ENCODE data around the gene HIF3A.

DNA sequence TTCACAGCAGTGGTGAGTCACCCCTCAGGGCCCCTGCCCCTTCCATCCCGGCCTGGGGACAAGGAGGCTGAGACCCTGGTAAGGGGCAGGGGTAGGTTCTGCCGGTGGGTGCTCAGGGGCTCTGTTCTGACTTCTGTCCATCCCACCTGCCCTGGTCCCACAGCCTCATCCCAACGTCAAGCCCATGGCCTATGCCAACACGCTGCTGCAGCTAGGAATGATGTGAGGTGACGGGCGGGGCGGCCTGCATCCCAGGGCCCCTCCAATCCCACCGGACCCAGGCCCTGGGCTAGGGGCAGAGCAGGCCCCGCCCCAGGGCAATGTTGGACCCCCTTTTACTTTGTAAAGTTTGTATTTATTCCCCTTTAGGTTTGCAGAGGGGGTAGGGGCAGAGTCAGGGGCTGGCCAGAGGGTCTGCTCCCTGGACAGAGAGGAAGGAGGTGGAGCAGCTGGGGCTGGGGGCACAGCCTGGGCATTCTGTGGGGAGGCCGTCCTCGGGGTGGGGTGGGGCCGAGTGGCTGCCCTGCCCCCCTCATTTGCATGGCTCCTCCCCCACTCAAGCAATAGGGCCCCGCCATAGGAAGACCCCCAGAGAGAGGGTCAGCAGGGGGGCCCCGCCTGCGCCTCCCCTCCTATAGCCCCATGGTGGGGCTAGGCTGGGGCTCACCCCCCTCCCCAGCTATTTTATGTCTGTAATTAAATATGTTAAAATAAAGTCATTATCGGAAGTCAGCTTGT lies 93.4 kb downstream of the HIF3A start:
- TF ChIP-seq, protein P1, sequence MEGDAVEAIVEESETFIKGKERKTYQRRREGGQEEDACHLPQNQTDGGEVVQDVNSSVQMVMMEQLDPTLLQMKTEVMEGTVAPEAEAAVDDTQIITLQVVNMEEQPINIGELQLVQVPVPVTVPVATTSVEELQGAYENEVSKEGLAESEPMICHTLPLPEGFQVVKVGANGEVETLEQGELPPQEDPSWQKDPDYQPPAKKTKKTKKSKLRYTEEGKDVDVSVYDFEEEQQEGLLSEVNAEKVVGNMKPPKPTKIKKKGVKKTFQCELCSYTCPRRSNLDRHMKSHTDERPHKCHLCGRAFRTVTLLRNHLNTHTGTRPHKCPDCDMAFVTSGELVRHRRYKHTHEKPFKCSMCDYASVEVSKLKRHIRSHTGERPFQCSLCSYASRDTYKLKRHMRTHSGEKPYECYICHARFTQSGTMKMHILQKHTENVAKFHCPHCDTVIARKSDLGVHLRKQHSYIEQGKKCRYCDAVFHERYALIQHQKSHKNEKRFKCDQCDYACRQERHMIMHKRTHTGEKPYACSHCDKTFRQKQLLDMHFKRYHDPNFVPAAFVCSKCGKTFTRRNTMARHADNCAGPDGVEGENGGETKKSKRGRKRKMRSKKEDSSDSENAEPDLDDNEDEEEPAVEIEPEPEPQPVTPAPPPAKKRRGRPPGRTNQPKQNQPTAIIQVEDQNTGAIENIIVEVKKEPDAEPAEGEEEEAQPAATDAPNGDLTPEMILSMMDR (IDR thresholded peaks at IDR 0.05): no peak
- TF ChIP-seq KDM1A (IDR thresholded peaks at IDR 0.05; ENCODE audit: low read depth): no peak
- no peak for TF ChIP-seq POLR2A (IDR thresholded peaks at IDR 0.05; ENCODE audit: low read length)
- TF ChIP-seq CHD2 (IDR thresholded peaks at IDR 0.05; ENCODE audit: low read length, partially characterized antibody): no peak
- TF ChIP-seq HDAC2 (IDR thresholded peaks at IDR 0.05): no peak
- TF ChIP-seq NFE2L2 (conservative IDR thresholded peaks at IDR 0.05; ENCODE audit: low read length): no peak
- TF ChIP-seq POLR2AphosphoS2 (conservative IDR thresholded peaks at IDR 0.05; ENCODE audit: low read length): no peak
- TF ChIP-seq NR3C1 (IDR thresholded peaks at IDR 0.05): no peak
- TF ChIP-seq CHD4 (IDR thresholded peaks at IDR 0.05; ENCODE audit: borderline replicate concordance): no peak
- no peak for TF ChIP-seq HMGXB4 (CRISPR knock-in tag; IDR thresholded peaks at IDR 0.05; ENCODE audit: borderline replicate concordance)
- TF ChIP-seq MAX (IDR thresholded peaks at IDR 0.05): no peak

All from A549 (cell line).